CD14-positive monocyte (primary cell): ENCODE results near the gene KIRREL3. TPM values are rescaled to one million over a fixed set of nuclear protein-coding genes. Genes with fewer than 3 reads are reported as not detected.

Experiments used
- DNase-seq, 3 donors: peaks; one replicate each; pipeline ENCODE4 v3.0.0-alpha.2; 2011 to 2022
- H2AFZ ChIP-seq: 2 replicates; pipeline ENCODE4 v1.6.0; 2012; ENCODE audit warnings: mild to moderate bottlenecking, low read depth, low read length, inconsistent platforms; ENCODE audit not compliant: insufficient read depth, poor library complexity, severe bottlenecking
- H3K27ac ChIP-seq, 2 donors: 1 replicate in 1 of 2; 2 replicates in 1 of 2; pipeline ENCODE4 v1.5.1; 2012 to 2013; ENCODE audit warnings: low read length in 2 of 2, control low read depth in 1 of 2, inconsistent platforms in 1 of 2, low read depth in 1 of 2, mild to moderate bottlenecking in 1 of 2
- H3K27me3 ChIP-seq, 2 donors: one replicate each; pipeline versions ENCODE4 v1.6.0 to v1.6.1; 2011 to 2013; ENCODE audit warnings: low read length in 2 of 2; ENCODE audit not compliant: control insufficient read depth in 2 of 2, insufficient read depth in 2 of 2
- H3K36me3 ChIP-seq, 2 donors: replicated peaks in 1 of 2; 1 replicate in 1 of 2; 2 replicates in 1 of 2; pipeline versions ENCODE4 v1.5.1 to v1.6.1; 2012 to 2013; ENCODE audit warnings: low read length in 2 of 2, control low read depth in 1 of 2, inconsistent platforms in 1 of 2, mild to moderate bottlenecking in 1 of 2; ENCODE audit not compliant: insufficient read depth in 2 of 2, control insufficient read depth in 1 of 2
- H3K4me1 ChIP-seq, 2 donors: 1 replicate in 1 of 2; 2 replicates in 1 of 2; pipeline versions ENCODE4 v1.5.1 to v1.6.1; 2012 to 2013; ENCODE audit warnings: low read length in 2 of 2, control low read depth in 1 of 2, inconsistent platforms in 1 of 2, mild to moderate bottlenecking in 1 of 2, moderate library complexity in 1 of 2; ENCODE audit not compliant: insufficient read depth in 2 of 2, control insufficient read depth in 1 of 2
- H3K4me2 ChIP-seq: replicated peaks from 2 replicates; pipeline ENCODE3; 2012; ENCODE audit warnings: low read length, moderate library complexity, mild to moderate bottlenecking; ENCODE audit not compliant: poor library complexity, severe bottlenecking; ENCODE audit errors: extremely low read depth
- H3K4me3 ChIP-seq, 3 experiments: fragments of 200-600 bp in 1 of 3; sonication (generic) in 1 of 3; replicated peaks in 1 of 3; 1 replicate in 2 of 3; 2 replicates in 1 of 3; pipeline ENCODE4 v1.5.1; 2011 to 2013; ENCODE audit warnings: low read length in 3 of 3, mild to moderate bottlenecking in 3 of 3, control low read depth in 2 of 3, low read depth in 2 of 3, inconsistent platforms in 1 of 3, moderate library complexity in 1 of 3
- H3K79me2 ChIP-seq: 2 replicates; pipeline ENCODE4 v1.6.0; 2012; ENCODE audit warnings: mild to moderate bottlenecking, control low read depth, inconsistent platforms, low read length, moderate library complexity; ENCODE audit not compliant: insufficient read depth
- H3K9ac ChIP-seq: 2 replicates; pipeline ENCODE4 v1.6.0; 2017; ENCODE audit warnings: low read length, mild to moderate bottlenecking; ENCODE audit not compliant: insufficient read depth, poor library complexity, severe bottlenecking
- H3K9me3 ChIP-seq, 2 donors: replicated peaks in 1 of 2; 1 replicate in 1 of 2; 2 replicates in 1 of 2; pipeline versions ENCODE4 v1.5.1 to v1.6.1; 2012 to 2013; ENCODE audit warnings: low read length in 2 of 2, control low read depth in 1 of 2; ENCODE audit not compliant: control insufficient read depth in 1 of 2, insufficient read depth in 1 of 2
- H4K20me1 ChIP-seq: 2 replicates; pipeline ENCODE4 v1.6.0; 2012; ENCODE audit warnings: mild to moderate bottlenecking, low read length, control low read depth, moderate library complexity; ENCODE audit not compliant: insufficient read depth
- H3K27ac Mint-ChIP-seq, 7 donors: one replicate each; pipeline ENCODE4 v1.8.0; 2020; ENCODE audit warnings: mild to moderate bottlenecking in 7 of 7, mixed read lengths in 7 of 7, moderate library complexity in 6 of 7, inconsistent platforms in 2 of 7
- H3K27me3 Mint-ChIP-seq, 3 donors: one replicate each; pipeline ENCODE4 v1.8.0; 2021 to 2022; ENCODE audit warnings: low read depth in 3 of 3, mild to moderate bottlenecking in 3 of 3, mixed read lengths in 3 of 3, moderate library complexity in 3 of 3, inconsistent platforms in 1 of 3
- H3K36me3 Mint-ChIP-seq, 2 donors: one replicate each; pipeline ENCODE4 v1.8.0; 2020; ENCODE audit warnings: mixed read lengths in 2 of 2, inconsistent platforms in 1 of 2, mild to moderate bottlenecking in 1 of 2
- H3K4me1 Mint-ChIP-seq: one replicate; pipeline ENCODE4 v1.8.0; 2020; ENCODE audit warnings: mild to moderate bottlenecking, mixed read lengths
- H3K4me3 Mint-ChIP-seq, 2 donors: one replicate each; pipeline ENCODE4 v1.8.0; 2020; ENCODE audit warnings: mild to moderate bottlenecking in 2 of 2, mixed read lengths in 2 of 2, moderate library complexity in 1 of 2
- H3K9me3 Mint-ChIP-seq, 7 donors: one replicate each; pipeline ENCODE4 v1.8.0; 2020 to 2022; ENCODE audit warnings: mixed read lengths in 7 of 7, mild to moderate bottlenecking in 6 of 7, moderate library complexity in 6 of 7, inconsistent platforms in 2 of 7
- WGBS: methylation state at CpG from one replicate; pipeline ENCODE4 v1.1.5; 2013; ENCODE audit warnings: missing lambda C conversion rate; ENCODE audit not compliant: insufficient coverage; 5-methylcytosine and 5-hydroxymethylcytosine counted together
- intact Hi-C, 2 donors: fragments of 100-400 bp; cut with micrococcal nuclease; formaldehyde crosslinking; loops; one replicate each; pipeline versions ENCODE4 v1.15.0 to v1.15.1; 2023
- polyA plus RNA-seq, 3 donors: library from polyadenylated mRNA; depleted of rRNA in 1 of 3; unstranded in 2 of 3; stranded (reverse) in 1 of 3; fragments of 300-500 nt in 2 of 3; fragments of >200 nt in 1 of 3; fragmentation: Illumina TruSeq in 2 of 3; gene quantifications; 1 replicate in 2 of 3; 2 replicates in 1 of 3; pipeline ENCODE4 v1.2.3, GENCODE V29; 2012 to 2021
- TF ChIP-seq, protein P1 (sequence below): fragments of 200-600 bp; IDR thresholded peaks from one replicate; pipeline ENCODE4 v1.8.0; 2022; ENCODE audit warnings: antibody characterized with exemption, mild to moderate bottlenecking

KIRREL3 gene
- polyA plus RNA-seq, 3 donors = not detected

DNA sequence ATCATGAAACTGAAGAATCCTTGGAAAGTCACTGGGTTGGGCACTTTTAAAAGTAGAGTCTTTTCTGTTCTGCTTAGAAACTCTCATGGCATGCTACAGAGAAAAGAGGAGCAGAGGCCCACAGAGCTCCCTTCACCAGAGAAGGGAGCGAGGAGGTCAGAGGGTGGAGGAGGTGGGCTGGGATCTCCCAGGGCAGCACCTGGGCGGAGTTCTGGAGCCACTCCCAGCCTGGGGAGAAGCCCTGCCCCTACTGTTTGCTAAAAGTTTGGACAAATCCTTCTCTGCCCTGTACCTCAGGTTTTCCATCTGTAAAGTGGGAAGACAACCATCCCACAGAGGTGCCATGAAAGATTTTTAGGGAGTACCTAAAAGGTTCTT is 299.1 kb downstream of the KIRREL3 start:
- TF ChIP-seq, protein P1, sequence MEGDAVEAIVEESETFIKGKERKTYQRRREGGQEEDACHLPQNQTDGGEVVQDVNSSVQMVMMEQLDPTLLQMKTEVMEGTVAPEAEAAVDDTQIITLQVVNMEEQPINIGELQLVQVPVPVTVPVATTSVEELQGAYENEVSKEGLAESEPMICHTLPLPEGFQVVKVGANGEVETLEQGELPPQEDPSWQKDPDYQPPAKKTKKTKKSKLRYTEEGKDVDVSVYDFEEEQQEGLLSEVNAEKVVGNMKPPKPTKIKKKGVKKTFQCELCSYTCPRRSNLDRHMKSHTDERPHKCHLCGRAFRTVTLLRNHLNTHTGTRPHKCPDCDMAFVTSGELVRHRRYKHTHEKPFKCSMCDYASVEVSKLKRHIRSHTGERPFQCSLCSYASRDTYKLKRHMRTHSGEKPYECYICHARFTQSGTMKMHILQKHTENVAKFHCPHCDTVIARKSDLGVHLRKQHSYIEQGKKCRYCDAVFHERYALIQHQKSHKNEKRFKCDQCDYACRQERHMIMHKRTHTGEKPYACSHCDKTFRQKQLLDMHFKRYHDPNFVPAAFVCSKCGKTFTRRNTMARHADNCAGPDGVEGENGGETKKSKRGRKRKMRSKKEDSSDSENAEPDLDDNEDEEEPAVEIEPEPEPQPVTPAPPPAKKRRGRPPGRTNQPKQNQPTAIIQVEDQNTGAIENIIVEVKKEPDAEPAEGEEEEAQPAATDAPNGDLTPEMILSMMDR = no peak
- 83% methylated on average over 1 of the region's 2 CpGs for WGBS

DNA sequence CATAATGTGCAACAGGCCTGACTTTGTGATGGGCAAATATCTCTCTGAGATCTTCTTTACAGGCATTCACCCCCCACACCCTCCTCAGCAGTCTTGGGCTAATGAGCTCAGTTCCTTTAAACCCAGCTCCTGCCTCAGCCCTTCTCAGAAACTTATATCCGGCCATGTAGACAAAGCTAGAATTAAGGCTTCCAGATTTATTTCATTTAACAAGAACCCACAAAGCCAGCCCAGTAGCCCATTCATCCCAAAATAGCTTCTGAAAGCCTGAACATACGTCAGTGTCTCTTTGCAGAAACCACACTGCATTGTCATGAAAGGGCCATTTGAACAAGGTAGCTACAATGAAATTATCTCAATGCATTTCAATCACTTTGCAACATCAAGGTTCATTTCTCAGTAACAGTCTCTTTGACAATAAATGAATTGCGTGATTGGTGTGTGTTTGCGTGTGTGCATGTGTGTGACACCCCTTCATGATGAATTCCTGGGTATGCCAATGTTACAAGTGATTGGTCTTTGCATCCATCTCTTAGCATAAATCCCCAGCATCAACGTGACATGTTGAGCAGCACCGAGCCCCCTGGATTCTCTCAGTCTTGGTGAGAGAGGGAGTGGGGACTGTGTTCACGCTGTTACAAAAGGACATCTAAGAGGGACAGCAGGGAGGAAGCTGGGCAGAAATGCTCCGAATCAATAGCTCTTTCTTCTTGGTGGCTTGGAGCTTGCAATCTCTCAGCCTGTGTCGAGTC is 299.6 kb downstream of the KIRREL3 start:
- TF ChIP-seq, protein P1 = no peak
- DNase-seq = no peak
- intact Hi-C loops = no loop called here
- Histone ChIP-seq H3K4me3 (no peak overlapping the region), H3K9ac (no peak overlapping the region), H3K4me1 (no peaks in the 10 kb centered on the region), H3K36me3 (no peaks in the 10 kb centered on the region), H4K20me1 (no peaks in the 10 kb centered on the region), H3K4me2 (no peak overlapping the region), H3K27me3 (no peaks in the 10 kb centered on the region), H3K9me3 (no peaks in the 10 kb centered on the region), H3K27ac (no peak overlapping the region), H3K79me2 (no peaks in the 10 kb centered on the region), H2AFZ (no peak overlapping the region)
- H3K4me3 Mint-ChIP-seq = no peak overlapping the region
- H3K36me3 Mint-ChIP-seq = no peaks in the 10 kb centered on the region
- 98% methylated on average over 5 of the region's 9 CpGs for WGBS
- peaks cover 6 to 9% (median 8%) of the 10 kb centered on the region in 3 donors for H3K27me3 Mint-ChIP-seq
- no peaks in the 10 kb centered on the region for H3K4me1 Mint-ChIP-seq
- H3K9me3 Mint-ChIP-seq = peaks cover 0 to 3% (median 0%) of the 10 kb centered on the region in 7 donors
- peak overlapping the region in 1 of 7 donors; percentile 8 for H3K27ac Mint-ChIP-seq

More for the DNA sequence above, 299.1 kb downstream of the KIRREL3 start:
- Mint-ChIP-seq H3K9me3 (peaks cover 0 to 3% (median 0%) of the 10 kb centered on the region in 7 donors), H3K27ac (peak overlapping the region in 1 of 7 donors; percentile 8), H3K4me1 (no peaks in the 10 kb centered on the region), H3K27me3 (peaks cover 6 to 9% (median 6%) of the 10 kb centered on the region in 3 donors), H3K36me3 (no peaks in the 10 kb centered on the region), H3K4me3 (no peak overlapping the region)
- Histone ChIP-seq H3K27ac (no peak overlapping the region), H3K4me3 (no peak overlapping the region), H3K79me2 (no peaks in the 10 kb centered on the region), H3K27me3 (no peaks in the 10 kb centered on the region), H3K4me1 (no peaks in the 10 kb centered on the region), H3K9me3 (no peaks in the 10 kb centered on the region), H3K36me3 (no peaks in the 10 kb centered on the region), H3K4me2 (no peak overlapping the region), H2AFZ (no peak overlapping the region), H4K20me1 (no peaks in the 10 kb centered on the region), H3K9ac (no peak overlapping the region)
- intact Hi-C loops = no loop called here
- DNase-seq = no peak
